ENCODE data around the gene FHIT. TPM values are rescaled to one million over a fixed set of nuclear protein-coding genes. Genes with fewer than 3 reads are reported as not detected.

Gene FHIT
- total RNA-seq, 4 donors from 2014 or later = 1.6 to 12.9 (median 7.8) TPM

GRCh38 chr3:59708202-59708601 is 1543.0 kb downstream of the FHIT start:
- TF ChIP-seq CTCF (IDR thresholded peaks at IDR 0.05) (no peak), EP300 (IDR thresholded peaks at IDR 0.05) (no peak), POLR2A (IDR thresholded peaks at IDR 0.05) (no peak)
- H3K36me3 ChIP-seq = no peaks in the 10 kb centered on the region
- WGBS, 2 donors = 94 to 97% methylated on average over 3 of the region's 3 CpGs
- H3K27me3 ChIP-seq = no peaks in the 10 kb centered on the region
- no peaks in the 10 kb centered on the region for H3K4me1 ChIP-seq
- H3K27ac ChIP-seq = no peak overlapping the region
- H3K9me3 ChIP-seq = no peaks in the 10 kb centered on the region
- no peak overlapping the region for H3K4me3 ChIP-seq
- no peak for DNase-seq (ENCODE audit: low spot score in 2 of 2)

- Histone ChIP-seq H3K4me1 (no peaks in the 10 kb centered on the region), H3K27ac (no peak overlapping the region), H3K27me3 (no peaks in the 10 kb centered on the region), H3K36me3 (no peaks in the 10 kb centered on the region), H3K4me3 (no peak overlapping the region), H3K9me3 (no peaks in the 10 kb centered on the region)
- TF ChIP-seq CTCF (IDR thresholded peaks at IDR 0.05) (no peak), POLR2A (IDR thresholded peaks at IDR 0.05) (no peak), EP300 (IDR thresholded peaks at IDR 0.05) (no peak)
- no peak for DNase-seq (ENCODE audit: low spot score in 2 of 2)
- 74 to 92% methylated on average over 4 of the region's 4 CpGs for WGBS, 2 donors
These were observed 1547.0 kb downstream of the FHIT start for GRCh38 chr3:59704292-59704691.

- H3K27ac ChIP-seq = no peak overlapping the region
- H3K36me3 ChIP-seq = no peaks in the 10 kb centered on the region
- no peak for DNase-seq (ENCODE audit: low spot score in 2 of 2)
- H3K9me3 ChIP-seq = no peaks in the 10 kb centered on the region
- 83 to 87% methylated on average over 6 of the region's 6 CpGs for WGBS, 2 donors
- H3K4me1 ChIP-seq = no peaks in the 10 kb centered on the region
- no peak for TF ChIP-seq EP300 (IDR thresholded peaks at IDR 0.05)
- TF ChIP-seq CTCF (IDR thresholded peaks at IDR 0.05) = no peak
- TF ChIP-seq POLR2A (IDR thresholded peaks at IDR 0.05) = no peak
- H3K4me3 ChIP-seq = no peak overlapping the region
- no peaks in the 10 kb centered on the region for H3K27me3 ChIP-seq
These were observed 1551.5 kb downstream of the FHIT start for GRCh38 chr3:59699648-59700320.

Small RNAs within 50 kb of the gene (small RNA-seq; reads per million reads assigned to genes)
- gene MIR548BB (not detected), gene RF00012 (not detected)
